VCaP (cell line): ENCODE measurements around the gene DLGAP1.

Source experiments
- H3K27ac ChIP-seq: fragments of 450-650 bp; 2 replicates; pipeline ENCODE4 v1.5.1; 2017
- TF ChIP-seq, protein P1 (sequence below): fragments of 450-650 bp; conservative IDR thresholded peaks from 2 replicates; pipeline ENCODE4 v1.5.1; 2017; ENCODE audit warnings: mild to moderate bottlenecking, moderate library complexity

Gene DLGAP1

GRCh38 chr18:3468833-3469232, 986.3 kb downstream of the DLGAP1 start:
- H3K27ac ChIP-seq: no peak overlapping the region
- TF ChIP-seq, protein P1, sequence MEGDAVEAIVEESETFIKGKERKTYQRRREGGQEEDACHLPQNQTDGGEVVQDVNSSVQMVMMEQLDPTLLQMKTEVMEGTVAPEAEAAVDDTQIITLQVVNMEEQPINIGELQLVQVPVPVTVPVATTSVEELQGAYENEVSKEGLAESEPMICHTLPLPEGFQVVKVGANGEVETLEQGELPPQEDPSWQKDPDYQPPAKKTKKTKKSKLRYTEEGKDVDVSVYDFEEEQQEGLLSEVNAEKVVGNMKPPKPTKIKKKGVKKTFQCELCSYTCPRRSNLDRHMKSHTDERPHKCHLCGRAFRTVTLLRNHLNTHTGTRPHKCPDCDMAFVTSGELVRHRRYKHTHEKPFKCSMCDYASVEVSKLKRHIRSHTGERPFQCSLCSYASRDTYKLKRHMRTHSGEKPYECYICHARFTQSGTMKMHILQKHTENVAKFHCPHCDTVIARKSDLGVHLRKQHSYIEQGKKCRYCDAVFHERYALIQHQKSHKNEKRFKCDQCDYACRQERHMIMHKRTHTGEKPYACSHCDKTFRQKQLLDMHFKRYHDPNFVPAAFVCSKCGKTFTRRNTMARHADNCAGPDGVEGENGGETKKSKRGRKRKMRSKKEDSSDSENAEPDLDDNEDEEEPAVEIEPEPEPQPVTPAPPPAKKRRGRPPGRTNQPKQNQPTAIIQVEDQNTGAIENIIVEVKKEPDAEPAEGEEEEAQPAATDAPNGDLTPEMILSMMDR: no peak

GRCh38 chr18:3468066-3468705, 986.9 kb downstream of the DLGAP1 start:
- TF ChIP-seq, protein P1: no peak
- no peak overlapping the region for H3K27ac ChIP-seq

- TF ChIP-seq, protein P1: no peak
- H3K27ac ChIP-seq: no peak overlapping the region
Measured at GRCh38 chr18:3466872-3467271, 988.2 kb downstream of the DLGAP1 start.

- TF ChIP-seq, protein P1: no peak
- no peak overlapping the region for H3K27ac ChIP-seq
Measured at GRCh38 chr18:3466045-3466444, 989.1 kb downstream of the DLGAP1 start.

GRCh38 chr18:3463051-3463450, 992.1 kb downstream of the DLGAP1 start:
- no peak overlapping the region for H3K27ac ChIP-seq
- TF ChIP-seq, protein P1: no peak

GRCh38 chr18:3461704-3462103, 993.4 kb downstream of the DLGAP1 start:
- TF ChIP-seq, protein P1: no peak
- no peak overlapping the region for H3K27ac ChIP-seq

GRCh38 chr18:3460823-3461398, 994.2 kb downstream of the DLGAP1 start:
- TF ChIP-seq, protein P1: no peak
- no peak overlapping the region for H3K27ac ChIP-seq
